CD14-positive monocyte (primary cell): ENCODE data around the gene HID1. TPM values are rescaled to one million over a fixed set of nuclear protein-coding genes. Genes with fewer than 3 reads are reported as not detected.

Experiments used
- DNase-seq, 3 donors: peaks; one replicate each; pipeline ENCODE4 v3.0.0-alpha.2; 2011 to 2022
- H2AFZ ChIP-seq: 2 replicates; pipeline ENCODE4 v1.6.0; 2012; ENCODE audit warnings: mild to moderate bottlenecking, low read depth, low read length, inconsistent platforms; ENCODE audit not compliant: insufficient read depth, poor library complexity, severe bottlenecking
- H3K27ac ChIP-seq, 2 donors: 1 replicate in 1 of 2; 2 replicates in 1 of 2; pipeline ENCODE4 v1.5.1; 2012 to 2013; ENCODE audit warnings: low read length in 2 of 2, control low read depth in 1 of 2, inconsistent platforms in 1 of 2, low read depth in 1 of 2, mild to moderate bottlenecking in 1 of 2
- H3K27me3 ChIP-seq, 2 donors: one replicate each; pipeline versions ENCODE4 v1.6.0 to v1.6.1; 2011 to 2013; ENCODE audit warnings: low read length in 2 of 2; ENCODE audit not compliant: control insufficient read depth in 2 of 2, insufficient read depth in 2 of 2
- H3K36me3 ChIP-seq, 2 donors: replicated peaks in 1 of 2; 1 replicate in 1 of 2; 2 replicates in 1 of 2; pipeline versions ENCODE4 v1.5.1 to v1.6.1; 2012 to 2013; ENCODE audit warnings: low read length in 2 of 2, control low read depth in 1 of 2, inconsistent platforms in 1 of 2, mild to moderate bottlenecking in 1 of 2; ENCODE audit not compliant: insufficient read depth in 2 of 2, control insufficient read depth in 1 of 2
- H3K4me1 ChIP-seq, 2 donors: 1 replicate in 1 of 2; 2 replicates in 1 of 2; pipeline versions ENCODE4 v1.5.1 to v1.6.1; 2012 to 2013; ENCODE audit warnings: low read length in 2 of 2, control low read depth in 1 of 2, inconsistent platforms in 1 of 2, mild to moderate bottlenecking in 1 of 2, moderate library complexity in 1 of 2; ENCODE audit not compliant: insufficient read depth in 2 of 2, control insufficient read depth in 1 of 2
- H3K4me2 ChIP-seq: replicated peaks from 2 replicates; pipeline ENCODE3; 2012; ENCODE audit warnings: low read length, moderate library complexity, mild to moderate bottlenecking; ENCODE audit not compliant: poor library complexity, severe bottlenecking; ENCODE audit errors: extremely low read depth
- H3K4me3 ChIP-seq, 3 experiments: fragments of 200-600 bp in 1 of 3; sonication (generic) in 1 of 3; replicated peaks in 1 of 3; 1 replicate in 2 of 3; 2 replicates in 1 of 3; pipeline ENCODE4 v1.5.1; 2011 to 2013; ENCODE audit warnings: low read length in 3 of 3, mild to moderate bottlenecking in 3 of 3, control low read depth in 2 of 3, low read depth in 2 of 3, inconsistent platforms in 1 of 3, moderate library complexity in 1 of 3
- H3K79me2 ChIP-seq: 2 replicates; pipeline ENCODE4 v1.6.0; 2012; ENCODE audit warnings: mild to moderate bottlenecking, control low read depth, inconsistent platforms, low read length, moderate library complexity; ENCODE audit not compliant: insufficient read depth
- H3K9ac ChIP-seq: 2 replicates; pipeline ENCODE4 v1.6.0; 2017; ENCODE audit warnings: low read length, mild to moderate bottlenecking; ENCODE audit not compliant: insufficient read depth, poor library complexity, severe bottlenecking
- H3K9me3 ChIP-seq, 2 donors: replicated peaks in 1 of 2; 1 replicate in 1 of 2; 2 replicates in 1 of 2; pipeline versions ENCODE4 v1.5.1 to v1.6.1; 2012 to 2013; ENCODE audit warnings: low read length in 2 of 2, control low read depth in 1 of 2; ENCODE audit not compliant: control insufficient read depth in 1 of 2, insufficient read depth in 1 of 2
- H4K20me1 ChIP-seq: 2 replicates; pipeline ENCODE4 v1.6.0; 2012; ENCODE audit warnings: mild to moderate bottlenecking, low read length, control low read depth, moderate library complexity; ENCODE audit not compliant: insufficient read depth
- H3K27ac Mint-ChIP-seq, 7 donors: one replicate each; pipeline ENCODE4 v1.8.0; 2020; ENCODE audit warnings: mild to moderate bottlenecking in 7 of 7, mixed read lengths in 7 of 7, moderate library complexity in 6 of 7, inconsistent platforms in 2 of 7
- H3K27me3 Mint-ChIP-seq, 3 donors: one replicate each; pipeline ENCODE4 v1.8.0; 2021 to 2022; ENCODE audit warnings: low read depth in 3 of 3, mild to moderate bottlenecking in 3 of 3, mixed read lengths in 3 of 3, moderate library complexity in 3 of 3, inconsistent platforms in 1 of 3
- H3K36me3 Mint-ChIP-seq, 2 donors: one replicate each; pipeline ENCODE4 v1.8.0; 2020; ENCODE audit warnings: mixed read lengths in 2 of 2, inconsistent platforms in 1 of 2, mild to moderate bottlenecking in 1 of 2
- H3K4me1 Mint-ChIP-seq: one replicate; pipeline ENCODE4 v1.8.0; 2020; ENCODE audit warnings: mild to moderate bottlenecking, mixed read lengths
- H3K4me3 Mint-ChIP-seq, 2 donors: one replicate each; pipeline ENCODE4 v1.8.0; 2020; ENCODE audit warnings: mild to moderate bottlenecking in 2 of 2, mixed read lengths in 2 of 2, moderate library complexity in 1 of 2
- H3K9me3 Mint-ChIP-seq, 7 donors: one replicate each; pipeline ENCODE4 v1.8.0; 2020 to 2022; ENCODE audit warnings: mixed read lengths in 7 of 7, mild to moderate bottlenecking in 6 of 7, moderate library complexity in 6 of 7, inconsistent platforms in 2 of 7
- CTCF ChIP-seq: fragments of 200-600 bp; IDR thresholded peaks from one replicate; pipeline ENCODE4 v1.8.0; 2022; ENCODE audit warnings: antibody characterized with exemption, mild to moderate bottlenecking
- WGBS: methylation state at CpG from one replicate; pipeline ENCODE4 v1.1.5; 2013; ENCODE audit warnings: missing lambda C conversion rate; ENCODE audit not compliant: insufficient coverage; 5-methylcytosine and 5-hydroxymethylcytosine counted together
- intact Hi-C, 2 donors: fragments of 100-400 bp; cut with micrococcal nuclease; formaldehyde crosslinking; loops; one replicate each; pipeline versions ENCODE4 v1.15.0 to v1.15.1; 2023
- polyA plus RNA-seq, 3 donors: library from polyadenylated mRNA; depleted of rRNA in 1 of 3; unstranded in 2 of 3; stranded (reverse) in 1 of 3; fragments of 300-500 nt in 2 of 3; fragments of >200 nt in 1 of 3; fragmentation: Illumina TruSeq in 2 of 3; gene quantifications; 1 replicate in 2 of 3; 2 replicates in 1 of 3; pipeline ENCODE4 v1.2.3, GENCODE V29; 2012 to 2021

HID1 gene
- polyA plus RNA-seq, 3 donors: not detected

DNA sequence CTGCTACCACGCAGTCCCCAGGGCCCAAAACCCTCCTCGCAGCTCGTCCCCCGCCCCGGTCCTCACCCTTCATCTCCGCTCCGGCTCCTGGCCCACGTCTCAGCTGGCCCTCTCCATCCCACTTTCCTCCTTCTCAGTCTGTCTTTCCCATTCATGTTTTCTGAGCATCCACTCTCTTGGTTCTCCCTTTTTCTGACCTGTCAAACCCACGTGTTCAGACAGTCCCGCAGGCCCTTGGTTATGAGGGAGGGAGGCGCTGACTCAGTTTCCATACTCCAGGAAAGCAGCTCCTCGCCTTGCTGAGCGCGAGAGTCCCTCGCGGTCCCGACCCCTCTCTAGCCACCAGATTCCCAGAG, 392 bp upstream of the HID1 start:
- intact Hi-C loops: no loop called here
- H3K4me1 Mint-ChIP-seq: peaks cover 9% of the 10 kb centered on the region
- H3K36me3 ChIP-seq: no peaks in the 10 kb centered on the region
- peak overlapping the region in 1 of 3 experiments; percentile 69 for H3K4me3 ChIP-seq
- TF ChIP-seq CTCF: no peak
- no peaks in the 10 kb centered on the region for H3K79me2 ChIP-seq
- peaks cover 24 to 50% of the 10 kb centered on the region in 2 donors for H3K27me3 ChIP-seq
- H3K4me2 ChIP-seq: peak overlapping the region; percentile 78
- H3K27ac Mint-ChIP-seq: peak overlapping the region in 1 of 7 donors; percentile 58
- DNase-seq: no peak
- peaks cover 0 to 13% (median 5%) of the 10 kb centered on the region in 7 donors for H3K9me3 Mint-ChIP-seq
- H3K4me3 Mint-ChIP-seq: peak overlapping the region; percentile 70 to 92
- H3K36me3 Mint-ChIP-seq: peaks cover 0 to 6% of the 10 kb centered on the region in 2 donors
- peaks cover 55 to 77% (median 70%) of the 10 kb centered on the region in 3 donors for H3K27me3 Mint-ChIP-seq
- H4K20me1 ChIP-seq: no peaks in the 10 kb centered on the region
- 15% methylated on average over 14 of the region's 17 CpGs for WGBS
- H3K9me3 ChIP-seq: peaks cover 0 to 6% of the 10 kb centered on the region in 2 donors
- peak overlapping the region; percentile 61 for H2AFZ ChIP-seq
- H3K9ac ChIP-seq: no peak overlapping the region
- H3K4me1 ChIP-seq: peaks cover 12 to 17% of the 10 kb centered on the region in 2 donors
- no peak overlapping the region for H3K27ac ChIP-seq

- no peaks in the 10 kb centered on the region for H3K79me2 ChIP-seq
- peaks cover 24 to 50% of the 10 kb centered on the region in 2 donors for H3K27me3 ChIP-seq
- intact Hi-C loops: no loop called here
- DNase-seq: no peak
- H4K20me1 ChIP-seq: no peaks in the 10 kb centered on the region
- peaks cover 0 to 13% (median 5%) of the 10 kb centered on the region in 7 donors for H3K9me3 Mint-ChIP-seq
- peaks cover 9% of the 10 kb centered on the region for H3K4me1 Mint-ChIP-seq
- H3K4me3 Mint-ChIP-seq: peak overlapping the region in 1 of 2 donors; percentile 71
- H3K4me2 ChIP-seq: peak overlapping the region; percentile 78
- no peak overlapping the region for H3K27ac Mint-ChIP-seq
- no peaks in the 10 kb centered on the region for H3K36me3 ChIP-seq
- H3K4me1 ChIP-seq: peaks cover 12 to 17% of the 10 kb centered on the region in 2 donors
- peaks cover 0 to 6% of the 10 kb centered on the region in 2 donors for H3K9me3 ChIP-seq
- H3K4me3 ChIP-seq: peak overlapping the region in 1 of 3 experiments; percentile 69
- H3K27me3 Mint-ChIP-seq: peaks cover 53 to 71% (median 63%) of the 10 kb centered on the region in 3 donors
- no peak overlapping the region for H2AFZ ChIP-seq
- H3K27ac ChIP-seq: no peak overlapping the region
- no peak for TF ChIP-seq CTCF
- no peak overlapping the region for H3K9ac ChIP-seq
- 29% methylated on average over 9 of the region's 9 CpGs for WGBS
- H3K36me3 Mint-ChIP-seq: peaks cover 0 to 6% of the 10 kb centered on the region in 2 donors
These were observed 785 bp downstream of the HID1 start for GRCh38 chr17:74971842-74972106.
